HG03095 (cell line): ENCODE measurements around the gene FMN1.

Experiments
- ATAC-seq: cut with Tn5 transposase; IDR thresholded peaks from one replicate; pipeline ENCODE4 v1.9.1; 2021; ENCODE audit warnings: moderate library complexity; ENCODE audit not compliant: unreplicated experiment

FMN1 gene

GRCh38 chr15:33068511-33068990 is 126.0 kb downstream of the FMN1 start:
- no peak for ATAC-seq

GRCh38 chr15:33068007-33068481 is 126.5 kb downstream of the FMN1 start:
- no peak for ATAC-seq

GRCh38 chr15:33067456-33067855 is 127.1 kb downstream of the FMN1 start:
- ATAC-seq: no peak

GRCh38 chr15:33066584-33066983 is 127.9 kb downstream of the FMN1 start:
- ATAC-seq: no peak

GRCh38 chr15:33064878-33065277 is 129.6 kb downstream of the FMN1 start:
- no peak for ATAC-seq

- no peak for ATAC-seq
These were observed 135.3 kb downstream of the FMN1 start for GRCh38 chr15:33059184-33059583.

- no peak for ATAC-seq
These were observed 136.7 kb downstream of the FMN1 start for GRCh38 chr15:33057845-33058244.

GRCh38 chr15:33055962-33056361 is 138.6 kb downstream of the FMN1 start:
- no peak for ATAC-seq

- ATAC-seq: no peak
These were observed 143.0 kb downstream of the FMN1 start for GRCh38 chr15:33051528-33051927.

GRCh38 chr15:33048255-33048654 is 146.3 kb downstream of the FMN1 start:
- no peak for ATAC-seq

- no peak for ATAC-seq
These were observed 147.4 kb downstream of the FMN1 start for GRCh38 chr15:33047077-33047476.

GRCh38 chr15:33046329-33046728 is 148.2 kb downstream of the FMN1 start:
- ATAC-seq: no peak

- no peak for ATAC-seq
These were observed 149.3 kb downstream of the FMN1 start for GRCh38 chr15:33045066-33045810.

GRCh38 chr15:33044598-33044997 is 149.9 kb downstream of the FMN1 start:
- ATAC-seq: no peak

GRCh38 chr15:33043636-33044035 is 150.9 kb downstream of the FMN1 start:
- ATAC-seq: no peak

GRCh38 chr15:33040496-33040895 is 154.0 kb downstream of the FMN1 start:
- no peak for ATAC-seq

- ATAC-seq: no peak
These were observed 159.9 kb downstream of the FMN1 start for GRCh38 chr15:33034588-33034987.

GRCh38 chr15:33032053-33032452 is 162.5 kb downstream of the FMN1 start:
- no peak for ATAC-seq

GRCh38 chr15:33031324-33031821 is 163.1 kb downstream of the FMN1 start:
- no peak for ATAC-seq

- ATAC-seq: no peak
These were observed 164.2 kb downstream of the FMN1 start for GRCh38 chr15:33030315-33030714.

GRCh38 chr15:33029109-33029652 is 165.3 kb downstream of the FMN1 start:
- ATAC-seq: no peak

- no peak for ATAC-seq
These were observed 166.0 kb downstream of the FMN1 start for GRCh38 chr15:33028495-33028894.
